ENCODE data around the gene RARS1. TPM values are rescaled to one million over a fixed set of nuclear protein-coding genes. Genes with fewer than 3 reads are reported as not detected.

Gene RARS1
- total RNA-seq, 1 experiment from 2014 or later, result 128 TPM

GRCh38 chr5:168474319-168474718, 12.0 kb upstream of the RARS1 start:
- ATAC-seq, result no peak
- Histone ChIP-seq H3K4me1 (ENCODE audit: control insufficient read depth, insufficient read depth, low read length) (no peaks in the 10 kb centered on the region), H3K27me3 (ENCODE audit: control insufficient read depth, insufficient read depth, low read length) (no peaks in the 10 kb centered on the region), H3K36me3 (ENCODE audit: control insufficient read depth, insufficient read depth, low read length) (no peaks in the 10 kb centered on the region), H3K27ac (ENCODE audit: low read length) (no peak overlapping the region), H3K4me3 (ENCODE audit: low read depth in 2 of 2, low read length in 2 of 2) (no peak overlapping the region), H3K9me3 (ENCODE audit: control insufficient read depth, insufficient read depth, low read depth, low read length) (no peaks in the 10 kb centered on the region)
- ChIA-PET POLR2A (no interaction called here), CTCF (no interaction called here)
- intact Hi-C loops (cut with micrococcal nuclease; ENCODE audit: unreplicated experiment), result no loop called here
- no TSS peak for BruUV-seq (replicated peaks)
- DNase-seq (ENCODE audit: low read depth, low spot score), result no peak
- TF ChIP-seq REST (IDR thresholded peaks at IDR 0.05; ENCODE audit: insufficient read depth in 1 of 2, low read depth in 2 of 2, low read length in 1 of 2) (no peak), POLR2AphosphoS5 (IDR thresholded peaks at IDR 0.05; ENCODE audit: low read depth, low read length) (no peak), TCF7L2 (IDR thresholded peaks at IDR 0.05; ENCODE audit: low read depth, low read length) (no peak), SIN3A (IDR thresholded peaks at IDR 0.05; ENCODE audit: borderline replicate concordance, insufficient read depth, low read depth, low read length) (no peak), CTCF (IDR thresholded peaks at IDR 0.05) (no peak)
- in situ Hi-C loops (cut with HindIII; ENCODE audit: low pct_unique_long_range_greater_than_20kb, low sequenced_read_pairs), result no loop called here

GRCh38 chr5:168477060-168477459, 9.2 kb upstream of the RARS1 start:
- DNase-seq (ENCODE audit: low read depth, low spot score), result no peak
- intact Hi-C loops (cut with micrococcal nuclease; ENCODE audit: unreplicated experiment), result no loop called here
- BruUV-seq (replicated peaks), result no TSS peak

More at GRCh38 chr5:168477060-168477459, 9.2 kb upstream of the RARS1 start:
- in situ Hi-C loops (cut with HindIII; ENCODE audit: low pct_unique_long_range_greater_than_20kb, low sequenced_read_pairs), result no loop called here
- ATAC-seq, result no peak
- CTCF ChIA-PET, result no interaction called here
- Histone ChIP-seq H3K4me1 (ENCODE audit: control insufficient read depth, insufficient read depth, low read length) (no peaks in the 10 kb centered on the region), H3K36me3 (ENCODE audit: control insufficient read depth, insufficient read depth, low read length) (no peaks in the 10 kb centered on the region), H3K27ac (ENCODE audit: low read length) (no peak overlapping the region), H3K27me3 (ENCODE audit: control insufficient read depth, insufficient read depth, low read length) (no peaks in the 10 kb centered on the region), H3K4me3 (ENCODE audit: low read depth in 2 of 2, low read length in 2 of 2) (no peak overlapping the region), H3K9me3 (ENCODE audit: control insufficient read depth, insufficient read depth, low read depth, low read length) (no peaks in the 10 kb centered on the region)
- POLR2A ChIA-PET, result interaction anchor here (0.7 kb wide), 1 partner anchor 636 kb away, joined by 3 read pairs; no protein-coding TSS in a partner anchor
- TF ChIP-seq POLR2AphosphoS5 (IDR thresholded peaks at IDR 0.05; ENCODE audit: low read depth, low read length), result no peak
- TF ChIP-seq TCF7L2 (IDR thresholded peaks at IDR 0.05; ENCODE audit: low read depth, low read length), result no peak
- TF ChIP-seq CTCF (IDR thresholded peaks at IDR 0.05), result no peak
- no peak for TF ChIP-seq SIN3A (IDR thresholded peaks at IDR 0.05; ENCODE audit: borderline replicate concordance, insufficient read depth, low read depth, low read length)
- TF ChIP-seq REST (IDR thresholded peaks at IDR 0.05; ENCODE audit: insufficient read depth in 1 of 2, low read depth in 2 of 2, low read length in 1 of 2), result no peak

Data from Panc1 (cell line).